ENCODE data around the gene XRCC5.

Gene XRCC5

GRCh38 chr2:216192931-216193330, 83.8 kb downstream of the XRCC5 start:
- DNase-seq (ENCODE audit: extremely low read depth, insufficient read length): no peak
- H3K36me3 ChIP-seq (ENCODE audit: control insufficient read depth, insufficient read depth, low read length): peaks cover 7% of the 10 kb centered on the region
- TF ChIP-seq CTCF (IDR thresholded peaks at IDR 0.05; ENCODE audit: insufficient read depth, low read length, poor library complexity, severe bottlenecking): no peak
- no peak overlapping the region for H3K4me3 ChIP-seq (replicated peaks; ENCODE audit: low read depth, low read length)
- H3K27me3 ChIP-seq (replicated peaks; ENCODE audit: control insufficient read depth, insufficient read depth, low read length): no peaks in the 10 kb centered on the region

GRCh38 chr2:216194013-216194412, 84.9 kb downstream of the XRCC5 start:
- Histone ChIP-seq H3K36me3 (ENCODE audit: control insufficient read depth, insufficient read depth, low read length) (peaks cover 10% of the 10 kb centered on the region), H3K4me3 (replicated peaks; ENCODE audit: low read depth, low read length) (no peak overlapping the region), H3K27me3 (replicated peaks; ENCODE audit: control insufficient read depth, insufficient read depth, low read length) (no peaks in the 10 kb centered on the region)
- no peak for TF ChIP-seq CTCF (IDR thresholded peaks at IDR 0.05; ENCODE audit: insufficient read depth, low read length, poor library complexity, severe bottlenecking)
- peak; percentile 35 for DNase-seq (ENCODE audit: extremely low read depth, insufficient read length)

- H3K27me3 ChIP-seq (replicated peaks; ENCODE audit: control insufficient read depth, insufficient read depth, low read length): no peaks in the 10 kb centered on the region
- TF ChIP-seq CTCF (IDR thresholded peaks at IDR 0.05; ENCODE audit: insufficient read depth, low read length, poor library complexity, severe bottlenecking): no peak
- no peak overlapping the region for H3K4me3 ChIP-seq (replicated peaks; ENCODE audit: low read depth, low read length)
- no peak for DNase-seq (ENCODE audit: extremely low read depth, insufficient read length)
- peaks cover 11% of the 10 kb centered on the region for H3K36me3 ChIP-seq (ENCODE audit: control insufficient read depth, insufficient read depth, low read length)
These were observed 85.4 kb downstream of the XRCC5 start for GRCh38 chr2:216194561-216194960.

- Histone ChIP-seq H3K27me3 (replicated peaks; ENCODE audit: control insufficient read depth, insufficient read depth, low read length) (no peaks in the 10 kb centered on the region), H3K36me3 (ENCODE audit: control insufficient read depth, insufficient read depth, low read length) (peaks cover 15% of the 10 kb centered on the region), H3K4me3 (replicated peaks; ENCODE audit: low read depth, low read length) (no peak overlapping the region)
- DNase-seq (ENCODE audit: extremely low read depth, insufficient read length): no peak
- no peak for TF ChIP-seq CTCF (IDR thresholded peaks at IDR 0.05; ENCODE audit: insufficient read depth, low read length, poor library complexity, severe bottlenecking)
These were observed 86.4 kb downstream of the XRCC5 start for GRCh38 chr2:216195565-216196029.

- no peak for DNase-seq (ENCODE audit: extremely low read depth, insufficient read length)
- TF ChIP-seq CTCF (IDR thresholded peaks at IDR 0.05; ENCODE audit: insufficient read depth, low read length, poor library complexity, severe bottlenecking): no peak
- H3K4me3 ChIP-seq (replicated peaks; ENCODE audit: low read depth, low read length): no peak overlapping the region
- H3K36me3 ChIP-seq (ENCODE audit: control insufficient read depth, insufficient read depth, low read length): peaks cover 27% of the 10 kb centered on the region
- no peaks in the 10 kb centered on the region for H3K27me3 ChIP-seq (replicated peaks; ENCODE audit: control insufficient read depth, insufficient read depth, low read length)
These were observed 92.7 kb downstream of the XRCC5 start for GRCh38 chr2:216201692-216202306.

All from GM06990 (cell line).